Activated CD4-positive, alpha-beta memory T cell treated with anti-CD3 and anti-CD28 coated beads for 36 hours (primary cell): Measurements from ENCODE around the gene LPCAT1. TPM values are rescaled to one million over a fixed set of nuclear protein-coding genes. Genes with fewer than 3 reads are reported as not detected.

Source experiments
- CTCF ChIA-PET: fragments of 350-600 bp; sonication (Branson Sonifier 250); formaldehyde crosslinking; loops from one replicate; lab custom pipeline; 2021; ENCODE audit warnings: antibody characterized with exemption, inconsistent platforms; lab: Charles Lee
- POLR2A ChIA-PET: fragments of 350-600 bp; sonication (Branson Sonifier 250); formaldehyde crosslinking; loops from one replicate; lab custom pipeline; 2021; ENCODE audit warnings: antibody characterized with exemption; lab: Charles Lee
- DNase-seq: peaks from one replicate; pipeline ENCODE4 v3.0.0-alpha.2; 2020
- H3K27ac Mint-ChIP-seq: one replicate; pipeline ENCODE4 v1.8.0; 2021; ENCODE audit warnings: mixed read lengths
- H3K27me3 Mint-ChIP-seq: one replicate; pipeline ENCODE4 v1.8.0; 2021; ENCODE audit warnings: mixed read lengths
- H3K36me3 Mint-ChIP-seq: one replicate; pipeline ENCODE4 v1.8.0; 2021; ENCODE audit warnings: mixed read lengths
- H3K4me1 Mint-ChIP-seq: one replicate; pipeline ENCODE4 v1.8.0; 2021; ENCODE audit warnings: low read depth, mixed read lengths
- H3K4me3 Mint-ChIP-seq: one replicate; pipeline ENCODE4 v1.8.0; 2021; ENCODE audit warnings: mild to moderate bottlenecking, mixed read lengths
- H3K9me3 Mint-ChIP-seq: one replicate; pipeline ENCODE4 v1.8.0; 2021; ENCODE audit warnings: mixed read lengths
- intact Hi-C: fragments of 100-400 bp; cut with micrococcal nuclease; formaldehyde crosslinking; loops from one replicate; pipeline ENCODE4 v1.15.1; 2023
- total RNA-seq, 2 experiments: library from RNA; stranded (reverse); gene quantifications; one replicate each; pipeline ENCODE4 v1.2.3, GENCODE V29; 2021

LPCAT1 gene
- total RNA-seq, 2 experiments from 2014 or later: 48.4 to 51.4 TPM

GRCh38 chr5:1551426-1552301, 27.9 kb upstream of the LPCAT1 start:
- H3K27me3 Mint-ChIP-seq: no peaks in the 10 kb centered on the region
- no peaks in the 10 kb centered on the region for H3K4me1 Mint-ChIP-seq
- ChIA-PET POLR2A (no interaction called here), CTCF (no interaction called here)
- no peaks in the 10 kb centered on the region for H3K9me3 Mint-ChIP-seq
- H3K36me3 Mint-ChIP-seq: no peaks in the 10 kb centered on the region
- DNase-seq: no peak
- no peak overlapping the region for H3K27ac Mint-ChIP-seq
- intact Hi-C loops: no loop called here
- H3K4me3 Mint-ChIP-seq: no peak overlapping the region

DNA sequence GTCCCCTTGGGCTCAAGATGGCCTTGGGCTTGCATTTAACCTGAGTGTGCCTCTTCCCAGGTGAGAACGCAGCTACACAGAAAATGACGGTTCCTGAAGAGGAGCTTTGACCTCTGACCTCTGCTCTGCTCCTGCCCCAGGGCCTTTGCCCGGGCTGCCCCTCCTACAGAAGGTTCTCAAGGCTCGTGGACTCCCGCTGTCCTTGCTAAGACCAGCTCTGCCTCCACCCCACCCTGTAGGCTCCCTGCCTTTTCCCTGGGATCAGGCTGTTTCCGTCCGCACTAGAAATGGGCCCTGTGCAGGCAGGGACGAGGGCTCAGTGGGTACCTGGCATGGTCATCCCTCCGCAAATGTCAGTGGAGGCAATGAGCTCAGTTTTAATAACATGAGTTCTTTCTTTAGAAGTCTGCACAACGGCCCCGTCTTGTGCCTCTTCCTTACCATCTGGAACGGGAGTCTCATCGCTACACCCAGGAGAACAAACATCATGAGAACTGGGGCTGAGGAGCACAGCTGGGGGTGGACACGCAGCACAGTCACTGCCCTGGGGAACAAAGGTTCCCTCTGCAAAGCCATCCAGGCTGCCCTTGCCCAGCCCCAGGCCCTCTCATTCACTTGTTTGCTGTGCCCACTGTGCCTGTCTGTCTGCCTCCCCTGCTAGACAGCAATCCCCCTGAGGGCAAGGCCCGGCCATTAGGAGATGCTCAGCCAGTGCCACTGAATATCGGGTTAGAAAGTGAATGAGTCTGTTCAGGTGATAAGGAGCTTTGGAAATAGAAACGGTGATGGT, 26.7 kb upstream of the LPCAT1 start:
- Mint-ChIP-seq H3K36me3 (no peaks in the 10 kb centered on the region), H3K4me3 (no peak overlapping the region), H3K9me3 (no peaks in the 10 kb centered on the region), H3K27me3 (no peaks in the 10 kb centered on the region), H3K27ac (no peak overlapping the region), H3K4me1 (no peaks in the 10 kb centered on the region)
- CTCF ChIA-PET: no interaction called here
- POLR2A ChIA-PET: no interaction called here
- DNase-seq: no peak
- intact Hi-C loops: no loop called here

- H3K4me3 Mint-ChIP-seq: no peak overlapping the region
- H3K9me3 Mint-ChIP-seq: no peaks in the 10 kb centered on the region
- intact Hi-C loops: no loop called here
- CTCF ChIA-PET: no interaction called here
- H3K27ac Mint-ChIP-seq: no peak overlapping the region
- H3K4me1 Mint-ChIP-seq: no peaks in the 10 kb centered on the region
- POLR2A ChIA-PET: no interaction called here
- no peak for DNase-seq
- H3K27me3 Mint-ChIP-seq: no peaks in the 10 kb centered on the region
- no peaks in the 10 kb centered on the region for H3K36me3 Mint-ChIP-seq
Observed at GRCh38 chr5:1549475-1550030, 25.8 kb upstream of the LPCAT1 start.

DNA sequence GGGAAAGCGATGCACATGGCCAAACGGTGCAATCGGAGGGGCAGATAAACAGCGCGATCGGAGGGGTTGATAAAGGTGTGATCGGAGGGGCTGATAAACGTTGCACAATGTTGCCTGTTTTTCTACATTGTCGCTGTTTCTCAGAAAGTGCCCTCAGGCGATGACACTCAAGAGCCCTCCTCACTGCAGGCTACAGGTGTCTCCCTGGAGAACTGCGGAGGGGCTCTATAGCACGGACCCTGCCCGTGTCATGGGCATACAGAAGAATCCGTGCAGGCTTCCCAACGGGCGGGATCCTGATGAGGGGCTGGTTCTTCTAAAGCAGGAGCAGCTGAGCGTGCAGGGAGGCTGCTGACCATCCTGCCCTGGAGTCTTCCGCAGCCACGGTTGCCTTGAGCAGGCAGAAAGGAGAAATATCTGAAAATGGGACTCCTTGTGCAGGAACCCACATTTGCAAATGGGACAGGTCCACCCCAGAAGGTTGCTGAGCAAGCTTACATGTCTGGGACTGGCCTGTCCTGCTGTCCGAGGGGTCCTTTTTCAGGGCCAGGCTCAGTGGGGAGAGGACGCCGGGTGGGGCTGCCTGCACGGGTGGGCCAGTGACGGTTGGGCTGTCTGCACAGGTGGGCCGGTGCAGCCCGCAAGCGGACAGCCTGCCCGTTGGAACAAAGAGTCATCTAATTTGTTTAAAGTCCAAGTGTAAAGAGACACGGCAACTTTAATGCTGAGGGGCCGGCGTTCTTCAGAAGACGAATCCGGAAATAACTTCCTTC, 25.1 kb upstream of the LPCAT1 start:
- H3K9me3 Mint-ChIP-seq: no peaks in the 10 kb centered on the region
- H3K36me3 Mint-ChIP-seq: no peaks in the 10 kb centered on the region
- no peaks in the 10 kb centered on the region for H3K27me3 Mint-ChIP-seq
- intact Hi-C loops: no loop called here
- H3K4me1 Mint-ChIP-seq: no peaks in the 10 kb centered on the region
- no peak for DNase-seq
- POLR2A ChIA-PET: no interaction called here
- CTCF ChIA-PET: no interaction called here
- H3K27ac Mint-ChIP-seq: no peak overlapping the region
- H3K4me3 Mint-ChIP-seq: no peak overlapping the region

GRCh38 chr5:1547655-1548054, 23.9 kb upstream of the LPCAT1 start:
- intact Hi-C loops: no loop called here
- POLR2A ChIA-PET: no interaction called here
- DNase-seq: no peak
- Mint-ChIP-seq H3K4me3 (no peak overlapping the region), H3K27ac (no peak overlapping the region), H3K36me3 (no peaks in the 10 kb centered on the region), H3K9me3 (no peaks in the 10 kb centered on the region), H3K4me1 (no peaks in the 10 kb centered on the region), H3K27me3 (no peaks in the 10 kb centered on the region)
- CTCF ChIA-PET: interaction anchor here (1.0 kb wide), 1 partner anchor 167 kb away, joined by 3 read pairs; no protein-coding TSS in a partner anchor

GRCh38 chr5:1547236-1547635, 23.5 kb upstream of the LPCAT1 start:
- intact Hi-C loops: no loop called here
- H3K27ac Mint-ChIP-seq: no peak overlapping the region
- CTCF ChIA-PET: interaction anchor here (1.0 kb wide), 1 partner anchor 166 kb away, joined by 3 read pairs; no protein-coding TSS in a partner anchor
- H3K36me3 Mint-ChIP-seq: no peaks in the 10 kb centered on the region
- no peaks in the 10 kb centered on the region for H3K4me1 Mint-ChIP-seq
- DNase-seq: no peak
- no peaks in the 10 kb centered on the region for H3K9me3 Mint-ChIP-seq
- no peak overlapping the region for H3K4me3 Mint-ChIP-seq
- no peaks in the 10 kb centered on the region for H3K27me3 Mint-ChIP-seq
- POLR2A ChIA-PET: no interaction called here

GRCh38 chr5:1546556-1546955, 22.8 kb upstream of the LPCAT1 start:
- Mint-ChIP-seq H3K4me3 (no peak overlapping the region), H3K36me3 (no peaks in the 10 kb centered on the region), H3K9me3 (no peaks in the 10 kb centered on the region), H3K27ac (no peak overlapping the region), H3K4me1 (no peaks in the 10 kb centered on the region), H3K27me3 (no peaks in the 10 kb centered on the region)
- ChIA-PET POLR2A (no interaction called here), CTCF (no interaction called here)
- intact Hi-C loops: no loop called here
- DNase-seq: no peak

- Mint-ChIP-seq H3K4me3 (no peak overlapping the region), H3K36me3 (no peaks in the 10 kb centered on the region), H3K4me1 (no peaks in the 10 kb centered on the region), H3K9me3 (no peaks in the 10 kb centered on the region), H3K27me3 (no peaks in the 10 kb centered on the region), H3K27ac (no peak overlapping the region)
- intact Hi-C loops: no loop called here
- DNase-seq: no peak
- CTCF ChIA-PET: no interaction called here
- POLR2A ChIA-PET: no interaction called here
Observed at GRCh38 chr5:1545805-1546355, 22.1 kb upstream of the LPCAT1 start.

DNA sequence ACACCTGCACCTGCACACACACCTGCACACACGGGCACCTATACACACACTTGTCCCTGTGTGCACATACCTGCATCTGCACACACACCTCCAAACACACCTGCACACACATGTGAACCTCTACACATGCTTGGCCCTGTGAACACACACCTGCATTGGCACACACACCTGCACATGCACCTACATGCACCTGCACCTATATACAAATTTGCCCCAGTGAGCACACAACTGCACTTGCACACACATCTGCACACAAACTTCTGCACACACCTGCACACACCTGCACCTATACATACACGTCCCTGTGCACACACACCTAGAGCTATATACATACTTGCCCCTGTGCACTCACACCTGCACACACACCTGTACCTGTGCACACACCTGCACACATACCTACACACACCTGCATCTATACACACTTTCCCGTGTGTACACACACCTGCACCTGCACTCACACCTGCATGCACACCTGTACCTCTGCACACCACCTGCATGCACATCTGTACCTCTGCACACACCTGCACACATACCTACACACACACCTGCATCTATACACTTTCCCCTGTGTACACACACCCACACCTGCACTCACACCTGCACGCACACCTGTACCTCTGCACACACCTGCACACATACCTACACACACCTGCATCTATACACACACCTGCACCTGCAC, 21.5 kb upstream of the LPCAT1 start:
- POLR2A ChIA-PET: no interaction called here
- Mint-ChIP-seq H3K4me3 (no peak overlapping the region), H3K9me3 (no peaks in the 10 kb centered on the region), H3K36me3 (no peaks in the 10 kb centered on the region), H3K4me1 (no peaks in the 10 kb centered on the region), H3K27me3 (no peaks in the 10 kb centered on the region), H3K27ac (no peak overlapping the region)
- intact Hi-C loops: no loop called here
- no peak for DNase-seq
- CTCF ChIA-PET: no interaction called here

GRCh38 chr5:1544294-1544961, 20.7 kb upstream of the LPCAT1 start:
- no peaks in the 10 kb centered on the region for H3K27me3 Mint-ChIP-seq
- H3K36me3 Mint-ChIP-seq: no peaks in the 10 kb centered on the region
- intact Hi-C loops: no loop called here
- no peak for DNase-seq
- no peaks in the 10 kb centered on the region for H3K4me1 Mint-ChIP-seq
- ChIA-PET CTCF (no interaction called here), POLR2A (no interaction called here)
- H3K4me3 Mint-ChIP-seq: no peak overlapping the region
- H3K27ac Mint-ChIP-seq: no peak overlapping the region
- H3K9me3 Mint-ChIP-seq: no peaks in the 10 kb centered on the region
